OCI-LY1 (cell line): ENCODE measurements around the gene FANCG.

Experiments used
- H2AFZ ChIP-seq: fragments of 200-600 bp; sonication (generic), shearing (Covaris generic); 2 replicates; pipeline ENCODE4 v1.6.0; 2014; ENCODE audit warnings: antibody characterized with exemption, mild to moderate bottlenecking, low read length
- H3F3A ChIP-seq: fragments of 200-600 bp; sonication (generic), shearing (Covaris generic); 2 replicates; pipeline ENCODE4 v1.6.0; 2014; ENCODE audit warnings: mild to moderate bottlenecking, antibody characterized with exemption, low read length, moderate library complexity; ENCODE audit not compliant: insufficient read depth
- H3K27ac ChIP-seq: fragments of 200-600 bp; sonication (generic); 2 replicates; pipeline ENCODE4 v1.5.1; 2014; ENCODE audit warnings: low read length, mixed run types, mild to moderate bottlenecking, low read depth; ENCODE audit not compliant: poor library complexity, severe bottlenecking
- H3K27me3 ChIP-seq: fragments of 200-600 bp; sonication (generic); 2 replicates; pipeline ENCODE4 v1.6.0; 2014; ENCODE audit warnings: antibody characterized with exemption, mild to moderate bottlenecking, low read length, moderate library complexity; ENCODE audit not compliant: insufficient read depth
- H3K36me3 ChIP-seq: fragments of 200-600 bp; sonication (generic); 2 replicates; pipeline ENCODE4 v1.6.1; 2014; ENCODE audit warnings: mild to moderate bottlenecking, antibody characterized with exemption, low read length, moderate library complexity, mixed read lengths; ENCODE audit not compliant: insufficient read depth
- H3K4me1 ChIP-seq: fragments of 200-600 bp; sonication (generic); 2 replicates; pipeline ENCODE4 v1.5.1; 2014; ENCODE audit warnings: mild to moderate bottlenecking, low read length, moderate library complexity; ENCODE audit not compliant: insufficient read depth, severe bottlenecking
- H3K4me2 ChIP-seq: fragments of 200-600 bp; sonication (generic), shearing (Covaris generic); 2 replicates; pipeline ENCODE4 v1.6.1; 2014; ENCODE audit warnings: low read length
- H3K4me3 ChIP-seq: fragments of 200-600 bp; sonication (generic); 2 replicates; pipeline ENCODE4 v1.5.1; 2014; ENCODE audit warnings: low read length, low read depth, mild to moderate bottlenecking, mixed read lengths; ENCODE audit not compliant: poor library complexity, severe bottlenecking
- H3K79me2 ChIP-seq: fragments of 200-600 bp; shearing (Covaris generic); 2 replicates; pipeline ENCODE4 v1.6.1; 2016; ENCODE audit warnings: mixed run types, low read length, mixed read lengths; ENCODE audit not compliant: insufficient read depth
- H3K9ac ChIP-seq: fragments of 200-600 bp; sonication (generic), shearing (Covaris generic); 2 replicates; pipeline ENCODE4 v1.6.1; 2014; ENCODE audit warnings: mild to moderate bottlenecking, low read length, mixed read lengths
- H3K9me2 ChIP-seq: fragments of 200-600 bp; sonication (generic), shearing (Covaris generic); 2 replicates; pipeline ENCODE4 v1.6.1; 2014; ENCODE audit warnings: low read depth, mild to moderate bottlenecking, low read length, mixed read lengths
- H3K9me3 ChIP-seq: fragments of 200-600 bp; shearing (Covaris generic); 2 replicates; pipeline ENCODE4 v1.6.1; 2014; ENCODE audit warnings: low read length, mixed read lengths
- H4K20me1 ChIP-seq: fragments of 200-600 bp; sonication (generic), shearing (Covaris generic); 2 replicates; pipeline ENCODE4 v1.6.0; 2016; ENCODE audit warnings: mild to moderate bottlenecking, low read length; ENCODE audit not compliant: insufficient read depth
- CTCF ChIP-seq: fragments of 200-600 bp; sonication (generic), shearing (Covaris generic); IDR thresholded peaks from 2 replicates; pipeline ENCODE4 v1.5.1; 2017; ENCODE audit warnings: mild to moderate bottlenecking, antibody characterized with exemption, low read length, moderate library complexity, mixed read lengths
- EZH2 ChIP-seq: fragments of 200-600 bp; sonication (generic), shearing (Covaris generic); IDR thresholded peaks from 2 replicates; pipeline ENCODE4 v1.8.0; 2017; ENCODE audit warnings: borderline replicate concordance, mixed run types, mild to moderate bottlenecking, antibody characterized with exemption, low read length, moderate library complexity, mixed read lengths

The FANCG gene

GRCh38 chr9:35026671-35027070, 53.1 kb downstream of the FANCG start:
- no peak overlapping the region for H3K4me2 ChIP-seq
- no peak overlapping the region for H3K4me3 ChIP-seq
- H3K27me3 ChIP-seq, result no peaks in the 10 kb centered on the region

More at GRCh38 chr9:35026671-35027070, 53.1 kb downstream of the FANCG start:
- H3K9ac ChIP-seq, result no peak overlapping the region
- H3K4me1 ChIP-seq, result no peaks in the 10 kb centered on the region
- H3K27ac ChIP-seq, result no peak overlapping the region
- no peaks in the 10 kb centered on the region for H3K36me3 ChIP-seq
- no peaks in the 10 kb centered on the region for H3K9me2 ChIP-seq
- no peaks in the 10 kb centered on the region for H4K20me1 ChIP-seq
- no peak for TF ChIP-seq CTCF
- TF ChIP-seq EZH2, result no peak
- no peaks in the 10 kb centered on the region for H3F3A ChIP-seq
- H2AFZ ChIP-seq, result no peak overlapping the region
- H3K9me3 ChIP-seq, result no peaks in the 10 kb centered on the region
- H3K79me2 ChIP-seq, result no peaks in the 10 kb centered on the region
